Neural cell (in vitro differentiated cells): ENCODE data around the gene FGD5.

Experiments used
- CTCF ChIP-seq: fragments of 450-650 bp; IDR thresholded peaks from 2 replicates; pipeline ENCODE4 v1.5.1; 2014; ENCODE audit warnings: antibody characterized with exemption, mild to moderate bottlenecking, moderate library complexity; ENCODE audit not compliant: poor library complexity, severe bottlenecking
- EP300 ChIP-seq: fragments of 450-650 bp; conservative IDR thresholded peaks from 2 replicates; pipeline ENCODE4 v1.6.1; 2014; ENCODE audit warnings: antibody characterized with exemption, mild to moderate bottlenecking, moderate library complexity; ENCODE audit not compliant: poor library complexity, severe bottlenecking
- EZH2 ChIP-seq: fragments of 200-600, 300-800 bp; shearing (Covaris generic), sonication (generic); IDR thresholded peaks from 2 replicates; pipeline ENCODE4 v1.6.1; 2014; ENCODE audit warnings: antibody characterized with exemption, low read length, borderline replicate concordance, mild to moderate bottlenecking; ENCODE audit not compliant: insufficient read depth, poor library complexity, severe bottlenecking
- MXI1 ChIP-seq: fragments of 450-650 bp; conservative IDR thresholded peaks from 2 replicates; pipeline ENCODE4 v1.6.1; 2014; ENCODE audit warnings: antibody characterized with exemption, mild to moderate bottlenecking; ENCODE audit not compliant: poor library complexity, severe bottlenecking
- POLR2AphosphoS5 ChIP-seq: IDR thresholded peaks from 2 replicates; pipeline ENCODE4 v1.6.1; 2012
- RAD21 ChIP-seq: fragments of 450-650 bp; conservative IDR thresholded peaks from 2 replicates; pipeline ENCODE4 v1.6.1; 2014; ENCODE audit warnings: antibody characterized with exemption, mild to moderate bottlenecking, moderate library complexity
- REST ChIP-seq: IDR thresholded peaks from 2 replicates; pipeline ENCODE4 v1.6.1; 2012; ENCODE audit warnings: borderline replicate concordance
- SMC3 ChIP-seq: fragments of 450-650 bp; conservative IDR thresholded peaks from 2 replicates; pipeline ENCODE4 v1.6.1; 2014; ENCODE audit warnings: antibody characterized with exemption, mild to moderate bottlenecking, moderate library complexity; ENCODE audit not compliant: poor library complexity
- TAF1 ChIP-seq: IDR thresholded peaks from 2 replicates; pipeline ENCODE4 v1.6.1; 2012; ENCODE audit warnings: low read depth

- no peak for TF ChIP-seq CTCF
- no peak for TF ChIP-seq SMC3
- TF ChIP-seq TAF1: no peak
- no peak for TF ChIP-seq POLR2AphosphoS5
- no peak for TF ChIP-seq EP300
- no peak for TF ChIP-seq REST
- no peak for TF ChIP-seq MXI1
- no peak for TF ChIP-seq RAD21
- TF ChIP-seq EZH2: no peak
These were observed 84.0 kb downstream of the FGD5 start for GRCh38 chr3:14902719-14903118.
